Fibroblast of lung (primary cell): ENCODE results near the gene SPP1.

Experiments used
- EZH2 ChIP-seq: IDR thresholded peaks from 2 replicates; pipeline ENCODE4 v1.5.1; 2012; ENCODE audit warnings: low read length, control low read depth, mild to moderate bottlenecking; ENCODE audit errors: missing control alignments
- TF ChIP-seq, protein P1 (sequence below), 2 donors: IDR thresholded peaks in 1 of 2; conservative IDR thresholded peaks in 1 of 2; 1 replicate in 1 of 2; 2 replicates in 1 of 2; pipeline ENCODE4 v1.5.1; 2011 to 2012; ENCODE audit warnings: low read length in 2 of 2, control low read depth in 1 of 2, inconsistent platforms in 1 of 2, low read depth in 1 of 2, mild to moderate bottlenecking in 1 of 2

DNA sequence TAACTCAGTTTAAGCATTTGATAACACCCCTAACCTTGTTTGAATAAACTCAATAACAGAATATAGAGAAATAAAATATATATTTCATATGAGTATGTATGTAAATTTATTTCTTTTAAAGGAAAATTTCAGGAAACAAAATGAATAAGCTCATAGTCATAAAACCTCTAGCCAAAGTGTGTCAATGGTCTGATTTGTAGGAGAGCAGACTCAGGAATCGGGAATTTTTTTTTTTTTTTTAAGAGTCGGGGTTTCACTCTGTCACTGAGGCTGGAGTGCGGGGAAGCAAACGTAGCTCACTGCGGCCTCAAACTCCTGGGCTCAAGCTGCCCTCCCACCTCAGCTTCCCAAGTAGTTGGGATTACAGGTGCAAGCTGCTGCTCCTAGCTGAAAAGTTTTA, 34.4 kb downstream of the SPP1 start:
- TF ChIP-seq, protein P1, sequence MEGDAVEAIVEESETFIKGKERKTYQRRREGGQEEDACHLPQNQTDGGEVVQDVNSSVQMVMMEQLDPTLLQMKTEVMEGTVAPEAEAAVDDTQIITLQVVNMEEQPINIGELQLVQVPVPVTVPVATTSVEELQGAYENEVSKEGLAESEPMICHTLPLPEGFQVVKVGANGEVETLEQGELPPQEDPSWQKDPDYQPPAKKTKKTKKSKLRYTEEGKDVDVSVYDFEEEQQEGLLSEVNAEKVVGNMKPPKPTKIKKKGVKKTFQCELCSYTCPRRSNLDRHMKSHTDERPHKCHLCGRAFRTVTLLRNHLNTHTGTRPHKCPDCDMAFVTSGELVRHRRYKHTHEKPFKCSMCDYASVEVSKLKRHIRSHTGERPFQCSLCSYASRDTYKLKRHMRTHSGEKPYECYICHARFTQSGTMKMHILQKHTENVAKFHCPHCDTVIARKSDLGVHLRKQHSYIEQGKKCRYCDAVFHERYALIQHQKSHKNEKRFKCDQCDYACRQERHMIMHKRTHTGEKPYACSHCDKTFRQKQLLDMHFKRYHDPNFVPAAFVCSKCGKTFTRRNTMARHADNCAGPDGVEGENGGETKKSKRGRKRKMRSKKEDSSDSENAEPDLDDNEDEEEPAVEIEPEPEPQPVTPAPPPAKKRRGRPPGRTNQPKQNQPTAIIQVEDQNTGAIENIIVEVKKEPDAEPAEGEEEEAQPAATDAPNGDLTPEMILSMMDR (conservative IDR thresholded peaks at IDR 0.05 in 1 of 2, IDR thresholded peaks at IDR 0.05 in 1 of 2; ENCODE audit: low read depth in 1 of 2, low read length in 2 of 2), result no peak
- TF ChIP-seq EZH2, result no peak
